AG09309 (cell line): Measurements from ENCODE around the gene RIPOR3.
"Not testable (repeated sequence)": the region's sequence is repeated elsewhere in the genome, so short reads cannot be mapped to it uniquely, and the experiment has no call there.

Experiments used
- DNase-seq: peaks from one replicate; pipeline ENCODE4 v3.0.0-alpha.2; 2010; ENCODE audit warnings: low read depth
- H3K4me3 ChIP-seq: 2 replicates; pipeline ENCODE4 v1.5.1; 2011; ENCODE audit warnings: mild to moderate bottlenecking, low read depth, low read length, moderate library complexity; ENCODE audit not compliant: control insufficient read depth
- TF ChIP-seq, protein P1 (sequence below): IDR thresholded peaks from 2 replicates; pipeline ENCODE4 v1.5.1; 2011; ENCODE audit warnings: mild to moderate bottlenecking, low read depth, low read length, inconsistent platforms; ENCODE audit not compliant: insufficient read depth, control insufficient read depth; ENCODE audit errors: missing control alignments

Gene RIPOR3

DNA sequence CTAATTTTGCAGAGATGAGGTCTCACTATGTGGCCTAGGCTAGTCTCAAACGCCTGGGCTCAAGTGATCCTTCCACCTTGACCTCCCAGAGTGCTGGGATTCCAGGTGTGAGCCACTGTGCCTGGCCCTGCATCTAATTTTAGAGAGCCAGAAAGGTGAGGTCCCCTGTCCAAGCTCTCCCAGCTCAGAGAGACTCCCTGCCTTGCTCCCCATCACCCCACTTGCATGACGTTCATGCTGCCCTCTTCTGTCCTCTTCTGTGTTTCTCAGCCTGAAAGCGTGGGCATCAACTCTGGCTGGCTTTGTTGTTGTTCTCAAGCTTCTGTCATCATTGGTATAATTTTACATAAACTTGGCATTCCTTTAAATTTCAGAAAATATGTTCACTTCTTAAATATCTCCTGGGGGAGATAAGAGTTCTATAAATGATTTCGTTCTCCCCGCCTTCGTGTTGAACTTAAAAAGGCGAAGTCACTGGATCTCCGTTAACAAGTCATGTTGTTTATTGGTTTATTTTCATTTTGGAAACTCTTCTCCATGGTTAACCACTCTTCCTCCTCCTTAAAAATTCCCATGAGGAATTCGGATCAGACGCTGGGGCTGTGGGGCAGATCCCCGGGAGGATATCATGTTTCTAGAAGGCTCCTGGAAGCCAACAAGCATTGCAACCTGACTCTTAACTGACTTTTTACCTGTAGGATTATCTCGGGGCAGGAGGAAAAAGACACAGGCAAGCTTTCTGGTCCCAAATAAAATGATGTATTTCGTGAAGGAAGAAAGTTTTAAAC lies 26.8 kb upstream of the RIPOR3 start:
- no peak overlapping the region for H3K4me3 ChIP-seq
- DNase-seq = no peak
- TF ChIP-seq, protein P1, sequence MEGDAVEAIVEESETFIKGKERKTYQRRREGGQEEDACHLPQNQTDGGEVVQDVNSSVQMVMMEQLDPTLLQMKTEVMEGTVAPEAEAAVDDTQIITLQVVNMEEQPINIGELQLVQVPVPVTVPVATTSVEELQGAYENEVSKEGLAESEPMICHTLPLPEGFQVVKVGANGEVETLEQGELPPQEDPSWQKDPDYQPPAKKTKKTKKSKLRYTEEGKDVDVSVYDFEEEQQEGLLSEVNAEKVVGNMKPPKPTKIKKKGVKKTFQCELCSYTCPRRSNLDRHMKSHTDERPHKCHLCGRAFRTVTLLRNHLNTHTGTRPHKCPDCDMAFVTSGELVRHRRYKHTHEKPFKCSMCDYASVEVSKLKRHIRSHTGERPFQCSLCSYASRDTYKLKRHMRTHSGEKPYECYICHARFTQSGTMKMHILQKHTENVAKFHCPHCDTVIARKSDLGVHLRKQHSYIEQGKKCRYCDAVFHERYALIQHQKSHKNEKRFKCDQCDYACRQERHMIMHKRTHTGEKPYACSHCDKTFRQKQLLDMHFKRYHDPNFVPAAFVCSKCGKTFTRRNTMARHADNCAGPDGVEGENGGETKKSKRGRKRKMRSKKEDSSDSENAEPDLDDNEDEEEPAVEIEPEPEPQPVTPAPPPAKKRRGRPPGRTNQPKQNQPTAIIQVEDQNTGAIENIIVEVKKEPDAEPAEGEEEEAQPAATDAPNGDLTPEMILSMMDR = peak; percentile 9

DNA sequence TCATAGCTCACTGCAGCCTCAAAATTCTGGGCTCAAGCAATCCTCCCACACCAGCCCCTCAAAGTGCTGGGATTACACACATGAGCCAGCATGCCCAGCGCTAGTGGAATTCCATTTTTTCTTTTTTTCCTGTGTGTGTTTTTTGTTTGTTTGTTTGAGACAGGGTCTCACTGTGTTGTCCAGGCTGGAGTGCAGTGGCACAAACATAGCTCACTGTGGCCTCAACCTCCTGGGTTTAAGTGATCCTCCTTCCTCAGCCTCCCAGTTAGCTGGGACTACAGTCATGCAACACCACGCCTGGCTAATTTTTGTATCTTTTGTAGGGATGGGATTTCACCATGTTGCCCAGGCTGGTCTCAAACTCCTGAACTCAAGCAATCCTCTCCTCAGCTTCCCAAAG lies 26.0 kb upstream of the RIPOR3 start:
- no peak overlapping the region for H3K4me3 ChIP-seq
- TF ChIP-seq, protein P1 = no peak
- no peak for DNase-seq

DNA sequence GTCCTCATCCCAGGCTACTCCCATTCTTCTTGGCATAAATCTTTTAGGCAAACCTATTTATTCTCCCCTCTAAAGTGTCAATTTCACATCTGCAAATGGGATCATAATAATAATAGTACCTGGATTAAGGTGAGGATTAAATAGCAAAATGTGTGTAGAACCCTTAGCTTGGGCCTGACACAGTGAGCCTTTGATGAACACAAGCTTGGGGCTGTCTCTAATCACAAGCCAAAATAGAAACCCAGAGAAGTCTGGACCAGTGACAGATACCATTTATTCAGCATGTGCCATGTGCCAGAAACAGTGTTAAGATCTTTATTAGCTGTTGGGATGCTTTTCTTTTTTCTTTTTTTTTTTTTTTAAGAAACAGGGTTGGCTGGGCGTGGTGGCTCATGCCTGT lies 25.2 kb upstream of the RIPOR3 start:
- DNase-seq = no peak
- TF ChIP-seq, protein P1 = no peak
- no peak overlapping the region for H3K4me3 ChIP-seq

DNA sequence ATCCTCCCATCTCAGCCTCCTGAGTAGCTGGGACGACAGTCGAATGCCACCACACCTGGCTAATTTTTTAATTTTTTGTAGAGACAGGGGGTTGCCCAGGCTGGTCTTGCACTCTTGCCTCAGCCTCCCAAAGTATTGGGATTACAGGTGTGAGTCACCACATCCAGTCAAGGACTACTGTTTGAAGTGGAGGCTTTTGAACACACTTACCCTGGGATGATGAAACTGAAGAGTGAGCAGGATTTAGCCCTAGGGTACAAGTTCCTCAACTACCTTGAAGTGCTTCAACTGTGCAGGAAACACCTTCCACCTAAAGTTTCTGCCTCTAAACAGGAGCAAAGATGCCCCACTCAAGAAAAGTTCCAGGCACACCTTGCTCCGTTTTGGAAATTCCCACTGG lies 24.4 kb upstream of the RIPOR3 start:
- TF ChIP-seq, protein P1 = no peak
- H3K4me3 ChIP-seq = no peak overlapping the region
- no peak for DNase-seq

DNA sequence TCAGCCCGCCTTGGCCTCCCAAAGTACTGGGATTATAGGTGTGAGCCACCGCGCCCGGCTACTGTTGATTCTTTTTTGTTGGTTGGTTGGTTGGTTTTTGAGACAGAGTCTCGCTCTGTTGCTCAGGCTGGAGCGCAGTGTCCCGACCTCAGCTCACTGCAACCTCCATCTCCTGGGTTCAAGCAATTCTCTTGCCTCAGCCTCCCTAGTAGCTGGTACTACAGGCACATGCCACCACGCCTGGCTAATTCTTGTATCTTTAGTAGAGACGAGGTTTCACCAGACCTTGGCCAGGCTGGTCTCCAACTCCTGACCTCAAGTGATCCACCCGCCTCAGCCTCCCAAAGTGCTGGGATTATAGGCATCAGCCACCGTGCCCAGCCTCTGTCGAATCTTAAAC lies 23.1 kb upstream of the RIPOR3 start:
- DNase-seq, H3K4me3 ChIP-seq: not testable (repeated sequence)

DNA sequence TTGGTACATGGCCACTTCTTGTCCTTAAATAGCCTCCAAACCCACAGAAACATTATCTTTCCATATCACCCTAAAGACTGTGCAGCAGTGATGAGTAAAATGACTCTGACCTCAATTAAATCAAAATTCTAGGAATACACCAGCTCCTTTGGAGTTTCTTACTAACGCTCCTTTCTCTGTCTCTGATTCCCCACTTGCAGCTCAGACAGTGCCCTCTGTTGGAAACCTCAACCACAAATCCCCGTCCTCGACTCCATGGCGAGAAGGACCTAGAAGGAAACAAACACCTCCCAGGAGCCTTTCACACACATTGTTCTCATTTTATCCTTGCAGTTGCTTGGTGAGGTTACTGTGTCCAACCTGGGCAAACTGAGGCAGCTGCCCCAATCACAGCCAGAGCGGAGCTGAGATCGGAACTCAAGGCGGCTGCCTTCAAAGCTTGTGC lies 22.3 kb upstream of the RIPOR3 start:
- TF ChIP-seq, protein P1 = peak; percentile 70
- H3K4me3 ChIP-seq = no peak overlapping the region
- DNase-seq = no peak

DNA sequence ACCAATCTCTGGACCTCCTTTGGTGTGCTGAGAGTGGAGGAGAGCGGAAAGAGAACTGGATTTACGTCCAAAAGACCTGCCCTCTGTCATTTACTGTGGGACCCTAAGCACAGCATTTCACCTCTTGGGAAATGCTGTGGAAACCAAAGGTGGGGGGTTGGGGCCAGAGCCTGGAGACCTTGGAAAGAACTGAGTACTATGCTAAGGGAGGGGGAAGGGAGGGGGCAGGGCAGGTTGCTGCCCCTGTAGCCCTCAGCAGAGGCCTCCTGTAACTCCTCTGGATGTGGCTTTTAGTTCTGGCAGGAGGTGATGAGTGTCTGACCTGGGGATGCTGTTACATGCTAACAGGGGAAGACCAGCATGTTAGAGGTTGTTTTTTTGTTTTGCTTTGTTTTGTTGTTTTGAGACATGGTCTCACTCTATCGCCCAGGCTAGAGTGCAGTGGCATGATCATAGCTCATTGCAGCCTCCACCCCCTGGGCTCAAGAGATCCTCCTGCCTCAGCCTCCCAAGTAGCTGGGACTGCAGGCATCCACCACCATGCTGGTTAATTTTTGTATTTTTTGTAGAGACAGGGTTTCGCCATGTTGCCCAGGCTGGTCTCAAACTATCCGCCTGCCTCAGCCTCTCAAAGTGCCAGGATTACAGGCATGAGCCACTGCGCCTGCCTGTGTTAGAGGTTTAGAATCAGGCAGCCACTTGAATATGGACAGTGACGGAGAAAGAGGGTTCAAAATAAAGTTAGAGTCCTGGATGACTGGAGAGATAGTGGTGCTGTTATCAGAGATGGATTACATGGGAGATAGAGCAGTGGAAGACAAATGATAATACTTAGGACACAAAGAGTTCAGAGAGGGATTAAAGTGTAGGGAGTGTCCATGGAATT lies 21.7 kb upstream of the RIPOR3 start:
- no peak overlapping the region for H3K4me3 ChIP-seq
- no peak for DNase-seq
- TF ChIP-seq, protein P1 = no peak
